GM12873 (cell line): ENCODE data around the gene CDKN1A.

Experiments
- CTCF ChIP-seq: IDR thresholded peaks from 2 replicates; pipeline ENCODE4 v1.5.1; 2012; ENCODE audit warnings: low read depth, mild to moderate bottlenecking, moderate library complexity, low read length, control low read depth; ENCODE audit not compliant: insufficient read depth; ENCODE audit errors: missing control alignments

CDKN1A gene

GRCh38 chr6:36674942-36675341 lies 3.6 kb upstream of the CDKN1A start:
- TF ChIP-seq CTCF = no peak

- no peak for TF ChIP-seq CTCF
Observed at GRCh38 chr6:36676141-36677058, 2.1 kb upstream of the CDKN1A start.

- TF ChIP-seq CTCF = no peak
Observed at GRCh38 chr6:36677059-36677749, 1.3 kb upstream of the CDKN1A start.

GRCh38 chr6:36677753-36678487 lies 594 bp upstream of the CDKN1A start:
- no peak for TF ChIP-seq CTCF

- TF ChIP-seq CTCF = no peak
Observed at GRCh38 chr6:36679043-36679833, 724 bp downstream of the CDKN1A start.

- TF ChIP-seq CTCF = no peak
Observed at GRCh38 chr6:36682328-36683144, 4.0 kb downstream of the CDKN1A start.
